BE2C (cell line): ENCODE data around the gene ELF1.

Experiments used
- DNase-seq: peaks from one replicate; pipeline ENCODE4 v3.0.0-alpha.2; 2020
- H3K27me3 ChIP-seq: fragments of 250-450 bp; sonication (Bioruptor Pico); 2 replicates; pipeline ENCODE4 v1.5.1; 2020; ENCODE audit warnings: mild to moderate bottlenecking
- H3K36me3 ChIP-seq: fragments of 250-450 bp; sonication (Bioruptor Pico); 2 replicates; pipeline ENCODE4 v1.5.1; 2020; ENCODE audit warnings: mild to moderate bottlenecking
- H3K4me1 ChIP-seq: fragments of 250-450 bp; sonication (Bioruptor Pico); 2 replicates; pipeline ENCODE4 v1.5.1; 2020
- H3K4me3 ChIP-seq: 2 replicates; pipeline ENCODE4 v1.5.1; 2011; ENCODE audit warnings: low read depth, low read length
- H3K9me3 ChIP-seq: fragments of 250-450 bp; sonication (Bioruptor Pico); 2 replicates; pipeline ENCODE4 v1.5.1; 2020
- TF ChIP-seq, protein P1 (sequence below): IDR thresholded peaks from 2 replicates; pipeline ENCODE4 v1.5.1; 2012; ENCODE audit warnings: mild to moderate bottlenecking, low read depth, low read length

ELF1 gene

DNA sequence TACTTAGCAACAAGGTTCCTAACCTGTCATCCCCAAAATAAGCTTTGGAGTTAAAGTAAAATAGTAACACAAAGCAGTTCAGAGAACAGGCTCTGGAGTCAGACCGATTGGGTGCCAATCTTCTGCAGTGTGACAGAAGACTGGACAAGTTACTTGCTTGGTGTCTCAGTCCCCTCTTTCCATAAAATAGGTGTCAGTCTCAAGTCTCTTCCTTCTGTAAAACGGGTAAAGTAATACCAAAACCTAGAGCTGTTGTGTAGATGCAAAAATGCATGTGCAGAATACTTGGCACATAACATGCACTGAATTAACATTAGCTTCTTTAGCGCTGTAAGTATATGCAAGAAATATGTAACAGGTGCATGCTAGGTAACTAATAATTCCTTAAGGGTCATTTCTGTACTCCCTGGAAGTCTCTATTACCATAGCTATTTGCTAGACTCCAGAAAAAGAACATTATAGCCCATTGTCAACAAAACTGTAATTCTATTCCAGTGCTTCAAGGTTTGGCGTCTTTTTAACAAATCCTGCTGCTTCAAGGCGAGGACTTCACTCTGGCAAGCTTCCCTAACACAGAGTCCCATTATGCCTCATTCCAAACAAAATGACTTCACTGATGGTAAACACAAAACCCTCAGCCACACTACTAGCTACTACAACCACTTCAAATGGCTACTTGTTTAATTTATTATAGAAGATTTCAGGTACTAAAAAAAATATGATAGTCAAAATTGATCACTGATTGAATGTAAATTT lies 32.8 kb downstream of the ELF1 start:
- Histone ChIP-seq H3K4me1 (no peaks in the 10 kb centered on the region), H3K36me3 (no peaks in the 10 kb centered on the region), H3K27me3 (no peaks in the 10 kb centered on the region), H3K9me3 (no peaks in the 10 kb centered on the region), H3K4me3 (no peak overlapping the region)
- no peak for DNase-seq
- TF ChIP-seq, protein P1, sequence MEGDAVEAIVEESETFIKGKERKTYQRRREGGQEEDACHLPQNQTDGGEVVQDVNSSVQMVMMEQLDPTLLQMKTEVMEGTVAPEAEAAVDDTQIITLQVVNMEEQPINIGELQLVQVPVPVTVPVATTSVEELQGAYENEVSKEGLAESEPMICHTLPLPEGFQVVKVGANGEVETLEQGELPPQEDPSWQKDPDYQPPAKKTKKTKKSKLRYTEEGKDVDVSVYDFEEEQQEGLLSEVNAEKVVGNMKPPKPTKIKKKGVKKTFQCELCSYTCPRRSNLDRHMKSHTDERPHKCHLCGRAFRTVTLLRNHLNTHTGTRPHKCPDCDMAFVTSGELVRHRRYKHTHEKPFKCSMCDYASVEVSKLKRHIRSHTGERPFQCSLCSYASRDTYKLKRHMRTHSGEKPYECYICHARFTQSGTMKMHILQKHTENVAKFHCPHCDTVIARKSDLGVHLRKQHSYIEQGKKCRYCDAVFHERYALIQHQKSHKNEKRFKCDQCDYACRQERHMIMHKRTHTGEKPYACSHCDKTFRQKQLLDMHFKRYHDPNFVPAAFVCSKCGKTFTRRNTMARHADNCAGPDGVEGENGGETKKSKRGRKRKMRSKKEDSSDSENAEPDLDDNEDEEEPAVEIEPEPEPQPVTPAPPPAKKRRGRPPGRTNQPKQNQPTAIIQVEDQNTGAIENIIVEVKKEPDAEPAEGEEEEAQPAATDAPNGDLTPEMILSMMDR, result no peak

DNA sequence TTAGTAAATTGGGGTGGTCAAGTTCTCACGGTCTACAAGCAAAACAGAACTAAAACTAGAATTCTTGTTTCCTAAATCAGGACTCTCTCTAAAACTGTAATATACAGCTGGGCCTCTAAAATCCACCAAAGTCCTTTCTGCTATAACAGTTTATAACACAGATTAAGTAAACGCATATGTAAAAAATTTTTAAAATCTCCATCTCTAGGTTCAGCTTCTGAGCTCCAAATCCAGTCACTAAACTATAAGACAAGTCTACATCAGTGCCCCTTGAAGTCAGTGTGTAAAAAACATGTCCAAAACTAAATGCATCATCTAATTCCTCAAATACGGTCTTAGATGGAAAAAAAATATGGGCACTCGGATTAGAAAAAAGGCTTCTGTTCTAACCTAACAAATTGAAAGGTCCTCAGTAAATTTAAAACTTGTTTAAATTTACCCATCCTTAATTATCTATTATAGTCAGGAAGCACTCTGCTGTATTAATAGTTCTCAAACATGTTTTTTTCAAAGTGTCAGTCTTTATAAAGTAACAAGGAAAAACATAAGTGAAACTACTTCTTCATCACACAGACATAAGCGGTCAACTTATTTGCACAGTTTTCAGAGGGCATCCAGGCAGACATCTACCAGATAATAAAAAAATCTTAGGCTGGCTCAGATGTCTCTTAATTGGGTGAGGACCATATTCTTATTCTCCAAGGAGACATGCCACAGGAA lies 33.6 kb downstream of the ELF1 start:
- TF ChIP-seq, protein P1, result no peak
- Histone ChIP-seq H3K4me1 (no peaks in the 10 kb centered on the region), H3K27me3 (no peaks in the 10 kb centered on the region), H3K4me3 (no peak overlapping the region), H3K9me3 (no peaks in the 10 kb centered on the region), H3K36me3 (no peaks in the 10 kb centered on the region)
- no peak for DNase-seq

DNA sequence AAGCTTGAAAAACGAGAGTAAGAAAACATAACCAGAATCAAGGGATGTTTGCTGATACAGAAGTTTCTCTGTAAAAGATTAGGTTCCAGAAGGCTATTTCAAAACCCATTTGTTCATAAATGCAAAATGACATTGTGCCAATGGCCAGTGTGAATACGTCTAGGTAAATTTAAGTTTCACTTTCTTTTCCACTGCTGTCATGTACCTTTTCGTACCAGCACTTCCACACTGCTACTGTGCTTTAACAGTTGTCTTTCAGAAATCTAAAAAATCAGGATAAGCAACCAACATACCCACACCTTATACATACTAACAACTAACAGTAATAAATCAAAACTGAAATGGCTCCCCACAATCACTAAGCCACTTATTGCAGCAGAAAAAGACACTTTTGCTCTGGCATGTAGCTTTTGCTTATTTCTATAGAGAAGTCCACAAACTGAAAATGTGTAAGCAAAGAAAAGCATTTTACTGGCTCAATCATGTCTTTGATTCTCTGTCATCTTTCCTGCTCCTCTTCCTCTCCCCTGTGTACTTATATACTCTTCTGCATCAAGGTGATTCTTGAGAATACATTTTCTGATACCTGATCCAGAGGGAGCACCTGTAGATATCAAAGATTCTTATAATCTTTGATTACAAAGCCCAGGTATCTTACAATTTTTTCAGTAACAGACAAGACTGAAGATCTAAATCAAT lies 34.3 kb downstream of the ELF1 start:
- H3K4me3 ChIP-seq, result no peak overlapping the region
- TF ChIP-seq, protein P1, result no peak
- H3K4me1 ChIP-seq, result no peaks in the 10 kb centered on the region
- no peaks in the 10 kb centered on the region for H3K36me3 ChIP-seq
- H3K9me3 ChIP-seq, result no peaks in the 10 kb centered on the region
- DNase-seq, result no peak
- H3K27me3 ChIP-seq, result no peaks in the 10 kb centered on the region

DNA sequence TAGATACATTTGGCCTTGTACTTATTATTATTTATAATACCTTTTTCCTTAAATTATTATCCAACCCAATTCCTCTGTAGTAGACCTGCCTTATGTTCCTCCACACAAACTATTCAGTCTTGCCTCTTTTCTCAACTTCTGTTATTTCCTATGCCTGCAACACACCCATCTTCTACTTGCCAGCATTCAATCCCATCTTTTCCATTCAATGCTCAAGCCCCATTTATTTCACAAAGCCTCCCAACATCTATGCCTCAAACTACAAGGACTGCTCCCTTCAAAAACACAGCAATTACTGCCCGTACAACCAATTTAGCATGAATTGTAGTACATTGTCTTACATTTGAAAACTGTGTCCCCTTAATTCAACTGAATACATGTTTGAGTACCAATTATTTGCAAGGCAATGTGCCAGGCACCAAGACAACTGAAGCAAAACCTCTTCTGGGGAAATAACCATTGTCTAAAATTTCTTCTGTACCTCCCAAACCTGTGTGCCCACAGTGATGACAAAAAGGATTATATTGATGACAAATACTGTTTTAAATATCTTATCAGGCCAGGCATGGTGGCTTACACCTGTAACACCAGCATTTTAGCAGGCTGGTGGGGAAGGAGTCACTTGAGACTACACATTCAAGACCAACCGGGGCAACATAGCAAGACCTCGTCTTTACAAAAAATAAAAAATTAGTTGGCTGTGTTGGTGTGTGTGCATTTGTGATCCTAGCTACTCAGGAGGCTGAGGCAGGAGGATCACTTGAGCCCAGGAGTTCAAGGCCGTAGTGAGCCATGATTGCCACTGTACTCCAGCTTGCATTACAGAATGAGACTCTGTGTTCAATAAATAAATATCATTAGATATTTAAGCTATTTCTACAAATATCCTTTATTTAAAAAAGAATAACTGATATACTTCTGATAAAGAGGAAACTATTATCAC lies 35.1 kb downstream of the ELF1 start:
- H3K4me1 ChIP-seq, result no peaks in the 10 kb centered on the region
- no peaks in the 10 kb centered on the region for H3K9me3 ChIP-seq
- DNase-seq, result no peak
- H3K36me3 ChIP-seq, result no peaks in the 10 kb centered on the region
- H3K4me3 ChIP-seq, result no peak overlapping the region
- TF ChIP-seq, protein P1, result no peak
- H3K27me3 ChIP-seq, result no peaks in the 10 kb centered on the region

DNA sequence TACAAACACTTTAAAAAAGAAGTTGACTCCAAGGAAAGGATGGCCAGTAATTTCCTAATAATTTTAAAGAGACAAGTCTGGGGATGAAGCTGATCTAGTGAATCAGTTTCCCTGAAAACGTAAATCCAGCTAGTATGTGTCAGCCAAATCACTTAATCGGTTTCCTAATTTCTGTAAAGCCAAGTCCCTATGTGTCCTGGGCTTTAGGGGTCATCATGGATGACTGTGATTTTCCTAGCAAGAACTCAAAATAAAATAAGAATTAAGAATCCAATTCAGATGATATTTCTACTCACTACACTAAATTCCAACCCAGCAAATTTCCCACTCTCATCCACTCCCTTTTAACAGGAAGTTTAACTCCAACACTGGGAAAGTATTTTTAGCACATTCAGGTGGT lies 35.9 kb downstream of the ELF1 start:
- DNase-seq, result no peak
- no peaks in the 10 kb centered on the region for H3K4me1 ChIP-seq
- H3K9me3 ChIP-seq, result no peaks in the 10 kb centered on the region
- H3K36me3 ChIP-seq, result no peaks in the 10 kb centered on the region
- H3K4me3 ChIP-seq, result no peak overlapping the region
- TF ChIP-seq, protein P1, result no peak
- H3K27me3 ChIP-seq, result no peaks in the 10 kb centered on the region
